ENCODE data around the gene CCND3. TPM values are rescaled to one million over a fixed set of nuclear protein-coding genes. Genes with fewer than 3 reads are reported as not detected.

The CCND3 gene
- total RNA-seq, 1 donor from 2014 or later = 64.8 TPM

DNA sequence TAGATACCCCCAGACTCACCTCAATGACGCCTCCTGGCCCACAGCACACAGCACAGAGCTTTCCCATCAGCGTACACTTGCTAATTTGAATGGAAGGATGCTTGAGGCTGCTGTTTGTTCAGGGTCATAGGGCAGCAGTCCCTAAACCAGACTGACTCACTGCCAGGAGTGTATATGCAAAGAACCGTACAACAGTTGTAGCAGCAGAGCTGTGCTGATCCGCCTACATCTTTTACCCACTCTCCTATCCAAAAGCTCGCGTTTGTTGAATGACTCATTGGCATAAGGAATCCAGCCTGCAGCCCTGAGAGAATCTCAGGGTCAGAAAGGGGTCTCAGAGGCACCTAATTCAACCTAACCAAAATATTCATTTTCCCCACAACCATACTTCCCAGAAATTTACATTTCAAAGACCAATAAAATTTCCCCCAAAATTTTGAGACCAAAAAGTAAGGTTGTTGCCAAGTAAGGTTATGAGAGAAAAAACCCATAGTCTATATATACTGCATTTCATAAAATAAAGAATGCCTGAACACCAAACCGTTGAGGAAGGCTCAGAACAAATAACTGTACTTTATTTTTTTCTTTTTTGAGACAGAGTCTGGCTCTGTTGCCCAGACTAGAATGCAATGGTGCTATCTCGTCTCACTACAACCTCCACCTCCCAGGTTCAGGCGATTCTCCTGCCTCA is 35.3 kb upstream of the CCND3 start:
- DNase-seq (ENCODE audit: low read depth) (peak; percentile 84), FAIRE-seq (no peak)
- H3K27me3 ChIP-seq (ENCODE audit: insufficient read depth, low read length) = no peaks in the 10 kb centered on the region
- no peak overlapping the region for H3K4me3 ChIP-seq (ENCODE audit: insufficient read depth, low read depth, low read length)
- peaks cover 8% of the 10 kb centered on the region for H3K4me1 ChIP-seq (ENCODE audit: insufficient read depth, low read length)
- H4K20me1 ChIP-seq (ENCODE audit: insufficient read depth, low read length) = no peaks in the 10 kb centered on the region
- Mint-ChIP-seq H3K4me1 (ENCODE audit: low read depth, unreplicated experiment) (peaks cover 6% of the 10 kb centered on the region), H3K9me3 (ENCODE audit: unreplicated experiment) (peaks cover 4% of the 10 kb centered on the region), H3K27ac (ENCODE audit: unreplicated experiment) (no peak overlapping the region), H3K27me3 (ENCODE audit: low read depth, unreplicated experiment) (peaks cover 2% of the 10 kb centered on the region), H3K4me3 (ENCODE audit: unreplicated experiment) (no peak overlapping the region), H3K36me3 (ENCODE audit: low read depth, unreplicated experiment) (no peaks in the 10 kb centered on the region)
- no peaks in the 10 kb centered on the region for H3K36me3 ChIP-seq (ENCODE audit: insufficient read depth, low read length)
- TF ChIP-seq EZH2 (IDR thresholded peaks at IDR 0.05; ENCODE audit: insufficient read depth, low read length) = no peak
- no peak for TF ChIP-seq CTCF (IDR thresholded peaks at IDR 0.05; ENCODE audit: insufficient read depth, low read depth, low read length)
- H3K9ac ChIP-seq (ENCODE audit: low read length) = no peak overlapping the region
- no peak overlapping the region for H3K27ac ChIP-seq (ENCODE audit: low read depth, low read length)
- peak overlapping the region; percentile 27 for H3K4me2 ChIP-seq (ENCODE audit: low read length)
- no peak overlapping the region for H2AFZ ChIP-seq (ENCODE audit: low read depth, low read length)
- no peaks in the 10 kb centered on the region for H3K79me2 ChIP-seq (ENCODE audit: insufficient read depth, low read length)
- H3K9me3 ChIP-seq (ENCODE audit: insufficient read depth, low read depth, low read length) = no peaks in the 10 kb centered on the region

GRCh38 chr6:41975276-41975675 is 33.7 kb upstream of the CCND3 start:
- Histone ChIP-seq H3K9me3 (ENCODE audit: insufficient read depth, low read depth, low read length) (no peaks in the 10 kb centered on the region), H3K36me3 (ENCODE audit: insufficient read depth, low read length) (no peaks in the 10 kb centered on the region), H2AFZ (ENCODE audit: low read depth, low read length) (no peak overlapping the region), H3K4me2 (ENCODE audit: low read length) (no peak overlapping the region), H3K4me3 (ENCODE audit: insufficient read depth, low read depth, low read length) (no peak overlapping the region), H3K9ac (ENCODE audit: low read length) (no peak overlapping the region), H3K4me1 (ENCODE audit: insufficient read depth, low read length) (peaks cover 8% of the 10 kb centered on the region), H3K27me3 (ENCODE audit: insufficient read depth, low read length) (no peaks in the 10 kb centered on the region), H4K20me1 (ENCODE audit: insufficient read depth, low read length) (no peaks in the 10 kb centered on the region), H3K27ac (ENCODE audit: low read depth, low read length) (no peak overlapping the region), H3K79me2 (ENCODE audit: insufficient read depth, low read length) (no peaks in the 10 kb centered on the region)
- TF ChIP-seq CTCF (IDR thresholded peaks at IDR 0.05; ENCODE audit: insufficient read depth, low read depth, low read length) (no peak), EZH2 (IDR thresholded peaks at IDR 0.05; ENCODE audit: insufficient read depth, low read length) (no peak)
- H3K4me3 Mint-ChIP-seq (ENCODE audit: unreplicated experiment) = no peak overlapping the region
- H3K9me3 Mint-ChIP-seq (ENCODE audit: unreplicated experiment) = no peaks in the 10 kb centered on the region
- H3K36me3 Mint-ChIP-seq (ENCODE audit: low read depth, unreplicated experiment) = no peaks in the 10 kb centered on the region
- H3K27me3 Mint-ChIP-seq (ENCODE audit: low read depth, unreplicated experiment) = peaks cover 2% of the 10 kb centered on the region
- peaks cover 6% of the 10 kb centered on the region for H3K4me1 Mint-ChIP-seq (ENCODE audit: low read depth, unreplicated experiment)
- no peak overlapping the region for H3K27ac Mint-ChIP-seq (ENCODE audit: unreplicated experiment)
- DNase-seq (ENCODE audit: low read depth) = no peak
- FAIRE-seq = no peak

GRCh38 chr6:41974281-41974825 is 32.7 kb upstream of the CCND3 start:
- no peak overlapping the region for H3K27ac ChIP-seq (ENCODE audit: low read depth, low read length)
- no peak overlapping the region for H2AFZ ChIP-seq (ENCODE audit: low read depth, low read length)
- no peaks in the 10 kb centered on the region for H3K36me3 ChIP-seq (ENCODE audit: insufficient read depth, low read length)
- Mint-ChIP-seq H3K27me3 (ENCODE audit: low read depth, unreplicated experiment) (peaks cover 2% of the 10 kb centered on the region), H3K9me3 (ENCODE audit: unreplicated experiment) (no peaks in the 10 kb centered on the region), H3K27ac (ENCODE audit: unreplicated experiment) (no peak overlapping the region), H3K4me3 (ENCODE audit: unreplicated experiment) (no peak overlapping the region), H3K36me3 (ENCODE audit: low read depth, unreplicated experiment) (no peaks in the 10 kb centered on the region), H3K4me1 (ENCODE audit: low read depth, unreplicated experiment) (peaks cover 6% of the 10 kb centered on the region)
- FAIRE-seq (no peak), DNase-seq (ENCODE audit: low read depth) (no peak)
- no peak overlapping the region for H3K9ac ChIP-seq (ENCODE audit: low read length)
- no peaks in the 10 kb centered on the region for H3K27me3 ChIP-seq (ENCODE audit: insufficient read depth, low read length)
- no peaks in the 10 kb centered on the region for H4K20me1 ChIP-seq (ENCODE audit: insufficient read depth, low read length)
- H3K4me2 ChIP-seq (ENCODE audit: low read length) = no peak overlapping the region
- peaks cover 8% of the 10 kb centered on the region for H3K4me1 ChIP-seq (ENCODE audit: insufficient read depth, low read length)
- no peaks in the 10 kb centered on the region for H3K9me3 ChIP-seq (ENCODE audit: insufficient read depth, low read depth, low read length)
- H3K79me2 ChIP-seq (ENCODE audit: insufficient read depth, low read length) = no peaks in the 10 kb centered on the region
- H3K4me3 ChIP-seq (ENCODE audit: insufficient read depth, low read depth, low read length) = no peak overlapping the region
- no peak for TF ChIP-seq CTCF (IDR thresholded peaks at IDR 0.05; ENCODE audit: insufficient read depth, low read depth, low read length)
- TF ChIP-seq EZH2 (IDR thresholded peaks at IDR 0.05; ENCODE audit: insufficient read depth, low read length) = no peak

Measured in astrocyte (in vitro differentiated cells and primary cell).